GM18508 (cell line): ENCODE data around the gene OTOL1.

Experiments
- ATAC-seq: cut with Tn5 transposase; IDR thresholded peaks from one replicate; pipeline ENCODE4 v1.9.1; 2021; ENCODE audit warnings: moderate number of reproducible peaks; ENCODE audit not compliant: insufficient read depth, unreplicated experiment

OTOL1 gene

DNA sequence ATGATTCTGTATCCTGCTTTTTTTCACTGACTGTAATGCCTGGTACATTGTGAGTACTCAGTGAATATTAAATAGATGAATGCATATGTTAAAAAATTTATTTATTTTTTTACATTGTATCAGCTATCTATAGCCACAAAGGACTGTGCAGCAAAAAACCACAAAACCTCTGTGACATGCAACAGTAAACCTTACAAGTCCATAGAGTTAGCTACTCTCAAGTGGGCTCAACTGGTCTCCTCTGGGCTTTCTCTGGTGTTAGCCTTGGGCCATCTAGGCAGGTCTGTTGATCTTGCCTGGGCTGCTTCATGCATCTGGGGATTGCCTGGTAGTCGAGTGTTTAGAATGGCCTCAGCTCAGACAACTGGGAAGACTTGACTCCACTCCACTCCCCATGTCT lies 35.3 kb downstream of the OTOL1 start:
- no peak for ATAC-seq

DNA sequence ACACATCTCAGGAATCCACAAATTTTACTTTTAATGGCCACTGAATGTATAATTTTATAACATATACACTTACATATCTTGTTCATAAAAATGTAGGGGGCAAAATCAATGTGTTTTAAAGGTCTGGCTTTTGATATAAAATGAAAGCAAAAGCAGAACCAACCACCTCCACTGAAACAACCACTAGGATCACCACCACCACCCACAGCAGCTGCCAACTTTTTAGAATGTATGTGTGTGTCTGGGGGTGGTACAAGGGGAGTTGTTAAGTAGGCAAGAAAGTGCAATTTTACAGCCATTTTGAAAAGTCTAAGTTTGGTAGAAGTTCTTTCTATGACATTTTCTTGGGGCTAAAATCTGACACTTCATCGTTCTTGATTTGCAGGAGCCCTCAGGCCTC lies 44.0 kb downstream of the OTOL1 start:
- ATAC-seq = no peak

DNA sequence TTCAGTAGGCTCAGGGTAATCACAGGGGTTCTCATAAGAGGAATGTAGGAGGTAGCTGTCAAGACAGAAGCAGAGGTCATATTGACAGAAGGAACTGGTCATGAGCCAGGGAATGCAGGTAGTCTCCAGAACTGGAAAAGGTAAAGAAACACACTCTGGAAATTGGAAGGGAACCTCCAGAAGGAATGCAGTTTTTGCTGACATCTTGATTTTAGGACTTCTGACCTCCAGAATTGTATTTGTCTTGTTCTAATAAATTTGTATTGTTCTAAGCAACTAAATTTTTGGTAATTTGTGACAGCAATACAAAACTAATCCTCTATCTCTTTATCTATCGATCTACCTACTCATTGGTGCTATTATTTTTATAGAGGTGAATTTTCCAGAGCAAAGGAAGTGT lies 49.2 kb downstream of the OTOL1 start:
- no peak for ATAC-seq

DNA sequence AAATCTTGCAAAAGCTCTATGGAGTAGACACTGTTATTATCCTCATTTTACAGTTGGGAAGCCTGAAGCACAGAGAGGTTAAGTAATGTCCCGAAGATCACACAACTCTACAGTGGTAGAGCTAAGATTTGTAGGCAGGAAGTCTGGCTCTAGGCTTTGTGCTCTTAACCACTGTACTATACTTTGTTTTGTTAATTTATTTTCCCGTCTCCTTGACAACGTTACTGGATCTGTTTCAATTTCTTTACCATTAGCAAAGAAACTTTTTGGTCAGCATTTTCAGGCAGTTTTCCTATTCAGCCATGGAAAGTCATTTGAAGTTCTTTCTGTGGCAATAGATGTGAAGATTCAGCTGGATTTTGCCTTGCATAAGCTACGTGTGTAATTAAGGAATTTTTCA lies 51.7 kb downstream of the OTOL1 start:
- ATAC-seq = no peak

DNA sequence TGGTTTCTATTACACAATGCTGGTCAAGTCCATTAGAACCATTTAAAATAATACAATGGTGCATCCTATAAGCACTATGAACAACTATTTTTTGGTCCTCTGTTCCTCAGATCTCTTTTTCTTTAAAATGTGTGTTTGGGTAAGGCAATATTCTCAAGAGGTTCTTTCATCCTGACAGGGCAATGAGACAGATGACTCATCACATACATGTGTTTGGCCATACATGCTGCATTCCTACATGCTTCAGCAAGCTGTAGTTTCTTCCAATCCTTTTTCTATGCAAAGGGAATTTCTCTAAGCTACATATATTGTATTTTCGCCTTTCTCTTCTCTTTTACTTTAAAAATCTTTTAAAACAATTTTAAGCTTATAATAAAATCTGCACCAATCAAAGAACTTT lies 52.7 kb downstream of the OTOL1 start:
- ATAC-seq = no peak

DNA sequence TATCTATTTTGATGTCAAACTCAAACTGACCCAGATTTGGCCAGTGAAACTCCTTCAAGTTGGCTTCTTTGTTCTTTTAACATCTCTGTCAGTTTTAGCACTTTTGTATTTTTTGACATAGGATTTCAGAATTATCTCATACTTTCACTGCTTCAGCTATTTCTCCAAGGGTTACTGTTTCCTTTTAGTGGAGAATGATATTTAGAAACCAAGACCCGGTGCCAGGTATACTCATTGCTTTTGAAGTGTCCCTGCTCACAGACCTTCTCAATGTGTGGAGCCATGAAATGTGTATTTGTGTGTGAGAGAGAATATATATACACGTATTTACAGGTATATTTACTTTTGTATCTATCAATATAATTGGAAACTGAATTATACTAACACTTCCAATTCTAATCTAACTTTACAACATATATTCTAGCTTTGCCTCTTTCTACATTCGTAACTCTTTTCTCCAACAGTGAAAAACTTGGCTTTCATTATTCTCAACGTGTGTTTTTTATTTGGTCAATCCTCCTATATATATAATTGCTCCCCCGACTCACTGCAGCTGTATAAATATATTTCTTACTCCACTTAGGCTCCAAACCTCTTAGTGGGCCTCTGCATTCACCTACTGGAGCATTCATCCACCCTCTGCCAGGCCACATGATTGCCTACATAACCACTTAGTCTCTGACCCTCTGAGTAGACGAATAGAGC lies 54.0 kb downstream of the OTOL1 start:
- ATAC-seq = no peak

DNA sequence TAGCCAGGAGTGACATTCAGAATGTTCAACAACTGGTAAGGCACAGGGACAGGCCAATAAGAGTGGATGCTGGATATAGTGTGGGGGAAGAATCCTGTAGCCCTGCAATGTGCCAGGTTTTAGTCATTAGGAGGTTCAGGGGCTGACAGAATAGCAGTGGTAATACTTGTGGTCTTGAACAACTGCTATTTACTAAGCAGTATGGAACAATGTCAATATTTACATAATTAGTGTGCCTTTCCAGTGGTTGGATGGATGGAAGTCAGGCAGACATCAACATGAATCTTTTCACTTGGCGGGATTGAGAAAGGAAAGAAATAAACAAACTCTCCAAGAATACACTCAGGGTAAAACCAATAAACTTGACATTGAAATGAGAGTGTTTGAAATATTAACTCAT lies 55.1 kb downstream of the OTOL1 start:
- no peak for ATAC-seq

DNA sequence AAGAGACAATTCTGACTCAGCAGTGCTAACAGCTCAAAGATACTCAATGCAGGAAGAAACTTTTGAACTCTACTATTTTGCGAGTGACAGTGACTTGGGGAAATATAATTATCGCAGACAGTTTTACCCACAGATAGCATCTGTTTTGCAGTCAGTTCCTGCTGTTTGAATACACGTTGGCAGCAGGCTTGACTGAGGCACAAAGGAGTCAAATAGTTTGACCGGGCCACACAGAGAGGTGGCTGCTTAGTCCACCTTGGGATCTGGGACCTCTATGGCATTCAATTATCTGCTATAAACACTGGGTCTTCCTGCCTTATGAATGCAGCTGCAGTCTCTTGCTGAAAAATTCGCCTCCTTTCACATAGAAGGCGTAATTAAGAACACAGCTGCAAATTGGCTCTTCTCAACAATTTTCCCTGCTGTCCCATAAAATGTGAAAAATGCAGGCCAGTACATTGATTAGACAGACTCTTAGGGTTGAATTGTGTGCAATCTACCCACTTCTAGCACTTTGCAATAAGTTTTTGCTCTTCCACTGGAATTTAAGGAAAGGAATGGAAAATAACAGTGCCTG lies 56.5 kb downstream of the OTOL1 start:
- ATAC-seq = no peak
